SK-N-SH (cell line): ENCODE results near the gene ALDH16A1. TPM values are rescaled to one million over a fixed set of nuclear protein-coding genes. Genes with fewer than 3 reads are reported as not detected.

Experiments
- CTCF ChIA-PET: fragments of 300-600, 350-600 bp; formaldehyde crosslinking; extraction: SDS; loops from one replicate; lab custom pipeline; 2021; lab: Yijun Ruan, JAX
- POLR2A ChIA-PET: fragments of 350-600 bp; sonication (Branson Sonifier 250); formaldehyde crosslinking; extraction: SDS; loops from one replicate; lab custom pipeline; 2020; ENCODE audit warnings: antibody characterized with exemption, inconsistent platforms; lab: Yijun Ruan, JAX
- DNase-seq: peaks from one replicate; pipeline ENCODE4 v3.0.0; 2012
- H2AFZ ChIP-seq: fragments of 200-600 bp; sonication (generic); 2 replicates; pipeline ENCODE4 v1.8.1; 2016; ENCODE audit warnings: antibody characterized with exemption, mild to moderate bottlenecking, low read depth
- H3F3A ChIP-seq: fragments of 200-600 bp; sonication (generic); replicated peaks from 2 replicates; pipeline ENCODE3; 2016; ENCODE audit warnings: antibody characterized with exemption, mild to moderate bottlenecking; ENCODE audit not compliant: insufficient read depth
- H3K27ac ChIP-seq, 2 experiments: fragments of 200-500 bp in 1 of 2; fragments of 200-600 bp in 1 of 2; sonication (Bioruptor generic) in 1 of 2; sonication (generic), shearing (Covaris generic) in 1 of 2; 2 replicates each; pipeline versions ENCODE4 v1.5.1 to v1.6.1; 2014 to 2016; ENCODE audit warnings: low read depth in 2 of 2, inconsistent platforms in 1 of 2, low read length in 1 of 2, mild to moderate bottlenecking in 1 of 2, mixed read lengths in 1 of 2
- H3K27me3 ChIP-seq: fragments of 200-600 bp; sonication (generic), shearing (Covaris generic); 2 replicates; pipeline ENCODE4 v1.6.1; 2016; ENCODE audit warnings: mixed run types; ENCODE audit not compliant: insufficient read depth
- H3K36me3 ChIP-seq, 2 experiments: fragments of 200-500 bp in 1 of 2; fragments of 200-600 bp in 1 of 2; sonication (Bioruptor generic) in 1 of 2; sonication (generic) in 1 of 2; replicated peaks in 1 of 2; 2 replicates each; pipeline versions ENCODE3 to v1.5.1; 2014 to 2016; ENCODE audit warnings: low read length in 1 of 2, mild to moderate bottlenecking in 1 of 2; ENCODE audit not compliant: insufficient read depth in 2 of 2, control insufficient read depth in 1 of 2
- H3K4me1 ChIP-seq, 2 experiments: fragments of 200-500 bp in 1 of 2; fragments of 200-600 bp in 1 of 2; sonication (Bioruptor generic) in 1 of 2; sonication (generic), shearing (Covaris generic) in 1 of 2; 2 replicates each; pipeline versions ENCODE4 v1.5.1 to v1.6.1; 2014 to 2016; ENCODE audit warnings: low read depth in 1 of 2, low read length in 1 of 2, mixed run types in 1 of 2; ENCODE audit not compliant: insufficient read depth in 2 of 2, control insufficient read depth in 1 of 2
- H3K4me2 ChIP-seq: fragments of 200-600 bp; sonication (generic), shearing (Covaris generic); 2 replicates; pipeline ENCODE4 v1.6.1; 2017; ENCODE audit warnings: mixed run types
- H3K4me3 ChIP-seq, 2 experiments: fragments of 200-500 bp in 1 of 2; fragments of 200-600 bp in 1 of 2; sonication (Bioruptor generic) in 1 of 2; sonication (generic), shearing (Covaris generic) in 1 of 2; 2 replicates each; pipeline versions ENCODE4 v1.5.1 to v1.8.1; 2014 to 2016; ENCODE audit warnings: low read depth in 2 of 2, inconsistent platforms in 1 of 2, low read length in 1 of 2, mild to moderate bottlenecking in 1 of 2, mixed read lengths in 1 of 2, moderate library complexity in 1 of 2
- H3K79me2 ChIP-seq: fragments of 200-600 bp; sonication (generic); 2 replicates; pipeline ENCODE4 v1.8.1; 2017; ENCODE audit warnings: mild to moderate bottlenecking; ENCODE audit not compliant: insufficient read depth
- H3K9ac ChIP-seq: fragments of 200-600 bp; sonication (generic); 2 replicates; pipeline ENCODE4 v1.6.1; 2017; ENCODE audit warnings: mixed run types
- H3K9me2 ChIP-seq: fragments of 200-600 bp; sonication (generic); 2 replicates; pipeline ENCODE4 v1.6.1; 2017; ENCODE audit warnings: mixed run types
- H3K9me3 ChIP-seq: fragments of 200-600 bp; sonication (generic); 2 replicates; pipeline ENCODE4 v1.6.1; 2017; ENCODE audit warnings: mixed run types, mild to moderate bottlenecking, moderate library complexity
- H4K20me1 ChIP-seq: fragments of 200-600 bp; sonication (generic); 2 replicates; pipeline ENCODE4 v1.6.1; 2017; ENCODE audit warnings: mild to moderate bottlenecking, mixed run types; ENCODE audit not compliant: insufficient read depth
- CHD2 ChIP-seq: fragments of 150-350 bp; IDR thresholded peaks from 2 replicates; pipeline ENCODE4 v1.6.1; 2018; ENCODE audit warnings: low read length; ENCODE audit not compliant: partially characterized antibody
- EZH2phosphoT487 ChIP-seq: fragments of 200-600 bp; sonication (generic); IDR thresholded peaks from 2 replicates; pipeline ENCODE4 v1.6.1; 2017; ENCODE audit warnings: low read depth, mixed run types, mild to moderate bottlenecking, antibody characterized with exemption, moderate library complexity, borderline replicate concordance
- FOXJ3 ChIP-seq: sonication (generic); formaldehyde crosslinking; IDR thresholded peaks from 2 replicates; pipeline ENCODE4 v1.5.1; 2020; ENCODE audit warnings: mild to moderate bottlenecking, missing genetic modification reagents
- FOXM1 ChIP-seq: IDR thresholded peaks from 2 replicates; pipeline ENCODE4 v1.4.0; 2012; ENCODE audit warnings: low read depth, mild to moderate bottlenecking
- GATA2 ChIP-seq: sonication (generic); formaldehyde crosslinking; IDR thresholded peaks from 2 replicates; pipeline ENCODE4 v1.5.0; 2020; ENCODE audit warnings: mild to moderate bottlenecking, missing genetic modification reagents
- MXI1 ChIP-seq: IDR thresholded peaks from 2 replicates; pipeline ENCODE4 v1.6.1; 2012; ENCODE audit warnings: mild to moderate bottlenecking, low read depth, low read length, improper control_type of control experiment
- PBX3 ChIP-seq: IDR thresholded peaks from 2 replicates; pipeline ENCODE4; 2012
- POLR2AphosphoS5 ChIP-seq: IDR thresholded peaks from 2 replicates; pipeline ENCODE4 v1.6.1; 2012; ENCODE audit warnings: low read depth, low read length
- RCOR1 ChIP-seq: fragments of 150-350 bp; IDR thresholded peaks from 2 replicates; pipeline ENCODE4 v1.6.1; 2017; ENCODE audit warnings: antibody characterized with exemption, low read length
- ZBTB33 ChIP-seq: IDR thresholded peaks from 2 replicates; pipeline ENCODE4 v1.4.0; 2012; ENCODE audit warnings: low read depth, borderline replicate concordance
- WGBS: methylation state at CpG from one replicate; pipeline ENCODE4 v1.1.6; 2017; ENCODE audit warnings: low lambda C conversion rate; 5-methylcytosine and 5-hydroxymethylcytosine counted together
- polyA plus RNA-seq, 3 experiments: library from polyadenylated mRNA; depleted of rRNA; stranded (reverse); fragments of >200 nt; gene quantifications; 2 replicates each; pipeline ENCODE4 v1.2.3, GENCODE V29; 2012
- TF ChIP-seq, protein P1 (sequence below): IDR thresholded peaks from 2 replicates; pipeline ENCODE4 v1.4.0; 2012; ENCODE audit warnings: low read depth, borderline replicate concordance

Gene ALDH16A1
- polyA plus RNA-seq, 1 of the 3 experiments (the other 2 are of a cell fraction), result 15.7 TPM

GRCh38 chr19:49450405-49450804, 2.6 kb upstream of the ALDH16A1 start:
- Histone ChIP-seq H4K20me1 (no peaks in the 10 kb centered on the region; the same call in 1 of the 2 replicates), H3K4me3 (peak overlapping the region; percentile 80 to 88), H3K27me3 (no peaks in the 10 kb centered on the region), H3F3A (peaks cover 25% of the 10 kb centered on the region), H3K4me1 (peaks cover 0 to 16% of the 10 kb centered on the region in 2 experiments; a peak in 2 of 4 replicates), H2AFZ (0 out of 2 replicates have a peak overlapping the region, but pooled peaks have one; percentile 75), H3K9me2 (no peaks in the 10 kb centered on the region), H3K4me2 (peak overlapping the region; percentile 96), H3K9me3 (no peaks in the 10 kb centered on the region), H3K79me2 (peaks cover 44% of the 10 kb centered on the region), H3K27ac (no peak overlapping the region; a peak in 1 of 4 replicates), H3K9ac (peak overlapping the region; percentile 88), H3K36me3 (peaks cover 12 to 13% of the 10 kb centered on the region in 2 experiments)
- POLR2A ChIA-PET, result interaction anchor here (1.6 kb wide), 1 partner anchor 8 kb away, joined by 4 read pairs; no protein-coding TSS in a partner anchor
- DNase-seq, result no peak
- 85% methylated on average over 7 of the region's 7 CpGs for WGBS
- no peak for TF ChIP-seq ZBTB33
- no peak for TF ChIP-seq POLR2AphosphoS5
- TF ChIP-seq MXI1, result no peak
- no peak for TF ChIP-seq FOXM1
- no peak for TF ChIP-seq GATA2 (CRISPR knock-in tag)
- TF ChIP-seq FOXJ3 (CRISPR knock-in tag), result no peak
- TF ChIP-seq RCOR1, result no peak
- no peak for TF ChIP-seq PBX3
- TF ChIP-seq EZH2phosphoT487, result no peak
- TF ChIP-seq CHD2, result no peak
- TF ChIP-seq, protein P1, sequence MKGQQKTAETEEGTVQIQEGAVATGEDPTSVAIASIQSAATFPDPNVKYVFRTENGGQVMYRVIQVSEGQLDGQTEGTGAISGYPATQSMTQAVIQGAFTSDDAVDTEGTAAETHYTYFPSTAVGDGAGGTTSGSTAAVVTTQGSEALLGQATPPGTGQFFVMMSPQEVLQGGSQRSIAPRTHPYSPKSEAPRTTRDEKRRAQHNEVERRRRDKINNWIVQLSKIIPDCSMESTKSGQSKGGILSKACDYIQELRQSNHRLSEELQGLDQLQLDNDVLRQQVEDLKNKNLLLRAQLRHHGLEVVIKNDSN, result no peak
- CTCF ChIA-PET, result interaction anchor here (0.6 to 1.7 kb wide), 5 partner anchors 8 to 120 kb away, joined by 3 to 6 read pairs (median 3); no protein-coding TSS in a partner anchor
